Thymus (tissue), 11 donors: Measurements from ENCODE around the gene TSPAN10. TPM values are rescaled to one million over a fixed set of nuclear protein-coding genes. Genes with fewer than 3 reads are reported as not detected.

Experiments used
- DNase-seq, 9 donors: peaks; one replicate each; pipeline ENCODE4 v3.0.0-alpha.2; 2013; ENCODE audit warnings: low spot score in 9 of 9, low read depth in 6 of 9, missing footprints in 1 of 9
- H3K27ac ChIP-seq, 2 donors: one replicate each; pipeline ENCODE4 v1.5.1; 2013; ENCODE audit warnings: control low read depth in 1 of 2, low read depth in 1 of 2, low read length in 1 of 2, mild to moderate bottlenecking in 1 of 2, moderate library complexity in 1 of 2
- H3K27me3 ChIP-seq, 2 donors: one replicate each; pipeline ENCODE4 v1.5.1; 2013; ENCODE audit warnings: low read length in 1 of 2; ENCODE audit not compliant: control insufficient read depth in 2 of 2, insufficient read depth in 1 of 2
- H3K36me3 ChIP-seq, 2 donors: one replicate each; pipeline ENCODE4 v1.5.1; 2013; ENCODE audit warnings: low read length in 1 of 2, mild to moderate bottlenecking in 1 of 2, moderate library complexity in 1 of 2; ENCODE audit not compliant: control insufficient read depth in 2 of 2, insufficient read depth in 2 of 2
- H3K4me1 ChIP-seq, 2 donors: one replicate each; pipeline ENCODE4 v1.5.1; 2013; ENCODE audit warnings: low read length in 2 of 2; ENCODE audit not compliant: control insufficient read depth in 2 of 2, insufficient read depth in 2 of 2
- H3K4me3 ChIP-seq, 2 donors: one replicate each; pipeline ENCODE4 v1.5.1; 2013; ENCODE audit warnings: low read length in 2 of 2, control low read depth in 1 of 2, mild to moderate bottlenecking in 1 of 2
- H3K9me3 ChIP-seq, 2 donors: one replicate each; pipeline ENCODE4 v1.5.1; 2013; ENCODE audit warnings: low read length in 1 of 2, mild to moderate bottlenecking in 1 of 2; ENCODE audit not compliant: control insufficient read depth in 2 of 2, insufficient read depth in 1 of 2
- WGBS: extraction: QIAGEN DNeasy Blood & Tissue Kit; methylation state at CpG from one replicate; pipeline ENCODE4 v1.1.7; 2013; 5-methylcytosine and 5-hydroxymethylcytosine counted together
- polyA plus RNA-seq: library from polyadenylated mRNA; stranded (reverse); fragments of 200-250 nt; gene quantifications from one replicate; pipeline ENCODE4 v1.2.3, GENCODE V29; 2013
- total RNA-seq: library from RNA; stranded (reverse); fragments of 120-200 nt; gene quantifications from one replicate; pipeline ENCODE4 v1.2.4, GENCODE V29; 2013
- donor health status: healthy.

TSPAN10 gene
- total and polyA plus RNA-seq, 2 donors, result 0.47 to 1.8 TPM

DNA sequence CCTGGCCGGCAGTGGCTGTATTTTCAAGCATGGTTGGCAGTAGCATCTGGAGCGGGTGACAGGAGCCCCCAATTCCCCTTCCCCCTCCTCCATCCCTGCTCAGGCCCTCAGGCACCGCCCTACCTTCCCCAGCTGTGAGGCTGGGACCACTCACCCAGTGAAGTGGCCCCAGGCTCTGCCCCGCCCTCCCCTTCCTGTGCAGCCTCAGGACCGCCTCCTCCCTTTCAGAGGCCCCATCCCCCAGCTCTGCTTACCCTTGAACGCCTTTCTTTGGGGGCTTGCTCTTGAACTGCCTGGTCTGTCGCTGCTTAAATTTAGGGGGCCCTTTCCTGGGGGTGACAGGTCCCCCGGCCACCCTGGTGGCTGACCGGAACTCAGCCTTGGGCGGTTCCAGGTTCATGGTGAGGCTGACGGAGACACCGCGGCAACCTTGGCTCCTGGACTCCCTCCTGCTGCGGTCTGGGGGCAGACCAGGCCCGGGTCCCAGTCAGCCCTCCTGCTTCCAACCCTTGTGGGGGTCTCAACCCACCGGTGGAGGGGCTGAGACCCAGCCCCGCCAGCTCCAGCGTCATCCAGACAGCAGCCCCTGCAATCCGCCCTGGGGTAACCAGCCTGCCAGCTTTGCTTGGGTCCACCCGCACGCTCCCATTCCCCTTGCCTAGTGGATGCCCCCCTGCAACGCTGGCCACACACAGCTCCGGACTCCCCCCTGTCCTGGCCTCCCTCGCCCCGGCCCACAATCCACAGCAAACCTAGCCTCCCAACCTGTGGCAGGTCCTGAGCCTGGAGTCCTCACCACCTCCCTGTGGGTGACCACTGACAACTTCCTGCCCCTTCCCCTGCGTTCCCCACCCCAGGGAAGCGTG is 16.1 kb downstream of the TSPAN10 start:
- peak in 6 of 9 donors; percentile 54 to 86 (median 66) for DNase-seq
- H3K9me3 ChIP-seq, result peaks cover 10 to 16% of the 10 kb centered on the region in 2 donors
- WGBS, result 7% methylated on average over 27 of the region's 27 CpGs
- peak overlapping the region; percentile 56 to 60 for H3K4me3 ChIP-seq
- H3K27me3 ChIP-seq, result peaks cover 9 to 24% of the 10 kb centered on the region in 2 donors
- H3K27ac ChIP-seq, result peak overlapping the region; percentile 21 to 71
- peaks cover 5 to 29% of the 10 kb centered on the region in 2 donors for H3K4me1 ChIP-seq
- no peaks in the 10 kb centered on the region for H3K36me3 ChIP-seq

DNA sequence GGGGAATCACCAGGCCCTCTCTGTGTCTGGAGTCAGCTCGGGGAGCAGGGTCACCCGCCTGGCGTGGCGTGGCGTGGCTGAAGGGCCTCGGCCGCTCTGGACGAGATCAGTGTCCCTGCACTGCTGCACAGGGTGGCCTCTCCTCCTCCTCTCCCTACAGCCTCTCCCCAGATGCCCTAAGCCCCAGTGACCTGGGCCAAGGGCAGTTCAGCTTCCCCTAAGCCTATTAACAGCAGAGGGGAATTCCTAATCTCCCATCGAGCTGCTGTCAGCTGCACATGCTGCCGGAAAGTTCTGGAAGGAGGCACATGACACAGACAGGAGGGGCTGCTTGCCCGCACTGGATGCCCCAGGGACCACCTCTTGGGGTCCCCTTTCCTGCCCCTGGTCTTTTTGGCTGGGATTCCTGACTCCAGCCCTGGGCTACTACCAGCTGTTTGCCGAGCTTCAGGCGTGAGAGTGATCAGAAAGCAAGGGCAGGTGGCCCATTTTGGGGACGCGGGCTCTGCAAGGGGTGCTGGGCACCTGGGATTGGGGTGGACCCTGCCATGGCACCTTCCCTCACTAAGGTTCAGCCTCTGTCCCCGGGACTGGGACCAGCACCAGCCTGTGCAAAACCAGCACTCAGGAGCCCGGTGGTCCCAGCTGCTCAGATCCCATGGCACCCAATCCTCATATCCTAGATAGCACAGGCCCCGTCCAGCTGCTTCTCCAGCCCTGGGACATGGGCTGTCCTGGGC is 18.6 kb downstream of the TSPAN10 start:
- H3K4me3 ChIP-seq, result no peak overlapping the region
- H3K27me3 ChIP-seq, result peaks cover 0 to 2% of the 10 kb centered on the region in 2 donors
- no peak overlapping the region for H3K27ac ChIP-seq
- DNase-seq, result no peak
- no peaks in the 10 kb centered on the region for H3K36me3 ChIP-seq
- peaks cover 5 to 29% of the 10 kb centered on the region in 2 donors for H3K4me1 ChIP-seq
- 93% methylated on average over 18 of the region's 18 CpGs for WGBS
- no peaks in the 10 kb centered on the region for H3K9me3 ChIP-seq

DNA sequence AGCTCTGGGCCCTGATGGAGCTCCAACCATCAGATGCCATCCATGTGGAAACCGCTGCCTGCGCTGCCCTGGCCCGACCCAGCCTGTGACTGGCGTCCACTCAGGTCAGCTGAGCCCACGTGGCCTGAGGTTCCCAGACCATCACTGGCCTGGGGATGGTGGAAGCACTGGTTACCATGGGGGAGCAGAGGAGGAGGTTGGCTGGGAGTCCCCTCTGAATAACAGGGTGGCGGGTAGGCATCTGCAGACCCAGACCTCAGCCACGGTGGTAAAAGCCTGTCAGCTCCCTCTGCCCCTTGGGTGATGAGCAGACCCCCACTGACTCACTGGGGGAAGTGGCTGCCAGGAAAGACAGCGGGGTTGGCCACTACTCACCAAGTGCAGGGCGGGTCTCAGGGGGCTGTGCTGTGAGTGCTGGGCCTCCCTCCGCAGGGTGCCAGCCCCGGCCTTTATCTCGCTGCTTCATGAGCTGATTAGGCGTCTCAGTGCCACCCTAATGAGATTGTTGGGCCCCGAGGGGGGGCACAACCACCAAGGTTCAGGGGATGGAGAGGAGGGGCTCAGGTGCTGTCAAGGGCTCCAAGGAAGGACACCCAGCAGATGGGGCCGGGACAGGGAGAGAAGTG is 19.2 kb downstream of the TSPAN10 start, which contains the start of gene PDE6G:
PDE6G (minus strand) TSS at position 425 of the 626 bp plus-strand sequence. CDS start 3,237 bp downstream, outside the sequence.
- WGBS, result 95% methylated on average over 15 of the region's 15 CpGs
- no peaks in the 10 kb centered on the region for H3K9me3 ChIP-seq

DNA sequence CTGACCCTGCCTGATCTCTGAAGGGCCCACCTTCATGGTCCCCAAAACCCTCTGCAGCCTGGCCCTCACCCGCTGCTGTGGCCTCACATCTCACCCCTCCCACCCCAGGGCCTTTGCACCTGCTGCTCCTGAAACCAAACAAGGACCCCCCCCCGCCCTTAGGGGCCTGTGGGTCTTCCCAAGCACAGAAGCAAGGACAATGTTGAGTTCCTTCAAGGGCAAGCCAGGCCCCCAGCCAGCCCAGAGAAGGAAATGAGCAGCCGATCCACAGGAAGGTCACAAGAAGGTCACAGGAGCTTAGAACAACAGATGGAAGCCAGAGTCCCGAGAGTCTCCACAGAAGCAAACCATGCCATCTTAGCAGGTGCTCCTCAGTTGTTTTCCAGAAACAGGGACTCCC is 19.8 kb downstream of the TSPAN10 start:
- Histone ChIP-seq H3K36me3 (no peaks in the 10 kb centered on the region), H3K4me1 (peaks cover 5 to 29% of the 10 kb centered on the region in 2 donors), H3K9me3 (no peaks in the 10 kb centered on the region), H3K4me3 (no peak overlapping the region), H3K27ac (no peak overlapping the region), H3K27me3 (no peaks in the 10 kb centered on the region)
- no peak for DNase-seq
- WGBS, result 66% methylated on average over 4 of the region's 4 CpGs

More for the DNA sequence above, 19.2 kb downstream of the TSPAN10 start, which contains the start of gene PDE6G:
- DNase-seq, result no peak
- Histone ChIP-seq H3K4me3 (no peak within 1 kb of the TSS), H3K27me3 (no peaks in the 10 kb centered on the region), H3K36me3 (no peaks in the 10 kb centered on the region), H3K27ac (no peak within 1 kb of the TSS), H3K4me1 (peaks cover 5 to 29% of the 10 kb centered on the region in 2 donors)

DNA sequence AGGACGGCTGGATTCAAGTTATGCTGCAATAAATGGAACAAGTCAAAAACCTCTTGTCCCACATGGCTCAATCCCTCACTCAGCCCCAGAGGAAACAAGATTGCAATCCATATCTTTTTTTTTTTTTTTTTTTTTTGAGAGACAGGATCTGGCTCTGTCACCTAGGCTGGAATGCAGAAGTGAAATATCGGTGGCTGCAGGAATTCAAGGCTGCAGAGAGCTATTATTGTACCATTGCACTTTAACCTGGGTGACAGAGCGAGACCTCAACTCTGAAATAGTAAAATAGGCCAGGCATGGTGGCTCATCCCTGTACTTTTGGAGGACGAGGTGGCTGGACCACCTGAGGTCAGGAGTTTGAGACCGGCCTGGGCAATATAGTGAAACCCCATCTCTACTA is 22.0 kb downstream of the TSPAN10 start:
- 89% methylated on average over 5 of the region's 5 CpGs for WGBS
- Histone ChIP-seq H3K36me3 (no peaks in the 10 kb centered on the region), H3K27me3 (no peaks in the 10 kb centered on the region), H3K27ac (no peak overlapping the region), H3K4me1 (peaks cover 0 to 32% of the 10 kb centered on the region in 2 donors), H3K4me3 (no peak overlapping the region), H3K9me3 (no peaks in the 10 kb centered on the region)
- DNase-seq, result no peak

DNA sequence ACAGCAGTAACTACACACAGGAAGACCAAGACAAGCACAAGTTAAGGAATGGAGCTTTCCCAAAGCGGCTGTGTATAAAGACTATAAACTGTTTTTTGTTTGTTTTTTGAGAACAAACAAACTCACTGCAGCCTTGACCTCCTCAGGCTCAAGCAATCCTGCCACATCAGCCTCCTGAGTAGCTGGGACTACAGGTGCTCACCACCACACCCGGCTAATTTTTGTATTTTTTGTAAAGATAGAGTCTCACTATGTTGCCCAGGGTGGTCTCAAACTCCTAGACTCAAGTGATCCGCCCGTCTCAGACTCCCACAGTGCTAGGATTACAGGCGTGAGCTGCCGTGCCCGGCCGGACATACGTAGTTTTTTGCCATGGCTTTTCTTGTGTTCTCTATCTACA is 23.4 kb downstream of the TSPAN10 start:
- DNase-seq, result no peak
- no peaks in the 10 kb centered on the region for H3K9me3 ChIP-seq
- WGBS, result 98% methylated on average over 9 of the region's 9 CpGs
- no peak overlapping the region for H3K27ac ChIP-seq
- no peaks in the 10 kb centered on the region for H3K27me3 ChIP-seq
- H3K4me3 ChIP-seq, result no peak overlapping the region
- peaks cover 4 to 6% of the 10 kb centered on the region in 2 donors for H3K36me3 ChIP-seq
- peaks cover 0 to 36% of the 10 kb centered on the region in 2 donors for H3K4me1 ChIP-seq

DNA sequence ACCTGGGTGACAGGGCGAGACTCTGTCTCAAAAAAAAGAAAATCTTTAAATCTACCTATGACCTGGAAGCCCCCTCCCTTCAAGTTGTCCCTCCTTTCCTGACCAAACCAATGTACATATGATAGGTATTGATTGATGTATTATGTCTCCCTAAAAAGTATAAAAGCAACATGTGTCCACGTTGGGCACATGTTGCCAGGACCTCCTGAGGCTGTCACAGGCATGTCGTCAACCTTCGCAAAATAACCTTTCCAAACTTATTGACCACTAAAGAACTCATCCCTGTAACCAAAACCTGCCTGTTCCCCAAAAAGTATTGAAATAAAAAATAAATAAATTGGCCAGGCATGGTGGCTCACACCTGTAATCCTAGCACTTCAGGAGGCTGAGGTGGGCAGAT is 25.0 kb downstream of the TSPAN10 start:
- H3K27me3 ChIP-seq, result no peaks in the 10 kb centered on the region
- no peaks in the 10 kb centered on the region for H3K9me3 ChIP-seq
- H3K36me3 ChIP-seq, result peaks cover 4 to 6% of the 10 kb centered on the region in 2 donors

DNA sequence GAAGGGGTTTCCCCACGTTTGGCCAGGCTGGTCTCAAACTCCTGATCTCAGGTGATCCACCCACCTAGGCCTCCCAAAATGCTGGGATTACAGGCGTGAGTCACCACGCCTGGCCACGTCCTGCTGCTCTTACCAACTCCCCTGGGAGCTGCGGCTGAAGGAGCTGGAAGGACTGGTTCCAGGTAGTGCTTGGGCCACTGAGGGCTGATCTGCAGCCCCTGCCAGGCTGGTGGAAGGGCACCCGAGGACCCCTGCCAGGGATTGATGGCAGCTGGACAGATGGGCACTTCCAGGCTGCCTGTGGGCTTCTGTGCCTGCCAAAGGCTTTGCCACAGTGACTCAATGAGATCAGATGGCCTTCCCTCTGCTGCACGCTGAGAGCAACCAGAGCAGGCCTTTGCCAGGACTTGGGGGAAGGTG is 27.1 kb downstream of the TSPAN10 start:
- Histone ChIP-seq H3K9me3 (no peaks in the 10 kb centered on the region), H3K27me3 (no peaks in the 10 kb centered on the region), H3K27ac (no peak overlapping the region), H3K4me3 (no peak overlapping the region), H3K36me3 (peaks cover 6 to 11% of the 10 kb centered on the region in 2 donors), H3K4me1 (peaks cover 5 to 46% of the 10 kb centered on the region in 2 donors)
- DNase-seq, result no peak
- WGBS, result 98% methylated on average over 7 of the region's 7 CpGs

More for the DNA sequence above, 25.0 kb downstream of the TSPAN10 start:
- H3K4me1 ChIP-seq, result peaks cover 0 to 37% of the 10 kb centered on the region in 2 donors
- DNase-seq, result no peak
- no peak overlapping the region for H3K27ac ChIP-seq
- 98% methylated on average over 4 of the region's 4 CpGs for WGBS
- H3K4me3 ChIP-seq, result no peak overlapping the region
